Choroid plexus epithelial cell (primary cell): ENCODE measurements around the gene STK38L.

Source experiments
- DNase-seq: peaks from one replicate; pipeline ENCODE4 v3.0.0-alpha.2; 2010; ENCODE audit warnings: low read depth
- H3K4me3 ChIP-seq: 2 replicates; pipeline ENCODE4 v1.5.1; 2011; ENCODE audit warnings: low read depth, mild to moderate bottlenecking, control low read depth, low read length, moderate library complexity
- CTCF ChIP-seq: conservative IDR thresholded peaks from 2 replicates; pipeline ENCODE4 v1.5.1; 2011; ENCODE audit warnings: low read depth, mild to moderate bottlenecking, control low read depth, inconsistent platforms, low read length, moderate library complexity

The STK38L gene

GRCh38 chr12:27338473-27338872 is 94.4 kb downstream of the STK38L start:
- TF ChIP-seq CTCF = no peak
- H3K4me3 ChIP-seq = no peak overlapping the region
- DNase-seq = no peak

- no peak for DNase-seq
- TF ChIP-seq CTCF = no peak
- no peak overlapping the region for H3K4me3 ChIP-seq
These were observed 96.9 kb downstream of the STK38L start for GRCh38 chr12:27340971-27341370.

GRCh38 chr12:27342536-27342935 is 98.5 kb downstream of the STK38L start:
- no peak overlapping the region for H3K4me3 ChIP-seq
- no peak for TF ChIP-seq CTCF
- no peak for DNase-seq

- no peak for TF ChIP-seq CTCF
- H3K4me3 ChIP-seq = no peak overlapping the region
- DNase-seq = peak; percentile 84
These were observed 99.3 kb downstream of the STK38L start for GRCh38 chr12:27343255-27344000.

- no peak overlapping the region for H3K4me3 ChIP-seq
- no peak for TF ChIP-seq CTCF
- DNase-seq = peak; percentile 4
These were observed 100.2 kb downstream of the STK38L start for GRCh38 chr12:27344246-27344645.

- DNase-seq = no peak
- no peak for TF ChIP-seq CTCF
- H3K4me3 ChIP-seq = no peak overlapping the region
These were observed 100.7 kb downstream of the STK38L start for GRCh38 chr12:27344760-27345159.

- no peak for DNase-seq
- no peak overlapping the region for H3K4me3 ChIP-seq
- TF ChIP-seq CTCF = no peak
These were observed 101.3 kb downstream of the STK38L start for GRCh38 chr12:27345376-27345775.
